HG03342 (cell line): ENCODE data around the gene ZXDC.

Experiments
- ATAC-seq: cut with Tn5 transposase; IDR thresholded peaks from one replicate; pipeline ENCODE4 v1.9.1; 2021; ENCODE audit warnings: mild to moderate bottlenecking, moderate library complexity; ENCODE audit not compliant: unreplicated experiment

ZXDC gene

GRCh38 chr3:126474498-126475412, 936 bp downstream of the ZXDC start:
- ATAC-seq: peak; percentile 9

- no peak for ATAC-seq
Measured at GRCh38 chr3:126473292-126474168, 2.2 kb downstream of the ZXDC start.

- no peak for ATAC-seq
Measured at GRCh38 chr3:126472277-126473006, 3.2 kb downstream of the ZXDC start.

GRCh38 chr3:126469479-126469878, 6.2 kb downstream of the ZXDC start:
- no peak for ATAC-seq

- no peak for ATAC-seq
Measured at GRCh38 chr3:126468028-126468891, 7.4 kb downstream of the ZXDC start.

- ATAC-seq: no peak
Measured at GRCh38 chr3:126467611-126467955, 8.1 kb downstream of the ZXDC start.

- no peak for ATAC-seq
Measured at GRCh38 chr3:126466886-126467610, 8.6 kb downstream of the ZXDC start.

- ATAC-seq: no peak
Measured at GRCh38 chr3:126465928-126466544, 9.7 kb downstream of the ZXDC start.

- ATAC-seq: no peak
Measured at GRCh38 chr3:126464997-126465396, 10.7 kb downstream of the ZXDC start.

GRCh38 chr3:126464494-126464893, 11.2 kb downstream of the ZXDC start:
- no peak for ATAC-seq

- ATAC-seq: no peak
Measured at GRCh38 chr3:126464093-126464492, 11.6 kb downstream of the ZXDC start.

- no peak for ATAC-seq
Measured at GRCh38 chr3:126463521-126463920, 12.2 kb downstream of the ZXDC start.

GRCh38 chr3:126461450-126462070, 14.1 kb downstream of the ZXDC start:
- no peak for ATAC-seq

GRCh38 chr3:126460381-126460780, 15.3 kb downstream of the ZXDC start:
- ATAC-seq: no peak

GRCh38 chr3:126459763-126460127, 15.9 kb downstream of the ZXDC start:
- ATAC-seq: no peak

- ATAC-seq: no peak
Measured at GRCh38 chr3:126459111-126459762, 16.5 kb downstream of the ZXDC start.

GRCh38 chr3:126456766-126457388, 18.8 kb downstream of the ZXDC start:
- no peak for ATAC-seq

- no peak for ATAC-seq
Measured at GRCh38 chr3:126456211-126456610, 19.5 kb downstream of the ZXDC start.
